ENCODE results near the gene ZNF646. TPM values are rescaled to one million over a fixed set of nuclear protein-coding genes. Genes with fewer than 3 reads are reported as not detected.

Gene ZNF646
- total and polyA plus RNA-seq, 8 donors = 3.9 to 12.6 (median 7.0) TPM

- peak overlapping the region in 3 of 4 donors; percentile 52 to 71 (median 65) for H3K27ac ChIP-seq
- peaks cover 0 to 31% (median 0%) of the 10 kb centered on the region in 3 donors for H3K36me3 ChIP-seq
- FAIRE-seq = no peak
- intact Hi-C loops (cut with DNase I) = no loop called here
- no peaks in the 10 kb centered on the region for H3K27me3 ChIP-seq
- ATAC-seq = no peak
- H3K9me3 ChIP-seq = no peaks in the 10 kb centered on the region
- no peak for DNase-seq
- peaks cover 10 to 35% (median 23%) of the 10 kb centered on the region in 3 donors for H3K4me1 ChIP-seq
- no peak for TF ChIP-seq CTCF (IDR thresholded peaks at IDR 0.05)
- H3K4me3 ChIP-seq = no peak overlapping the region
- 27 to 52% methylated on average over 2 of the region's 2 CpGs for whole genome bisulfite sequencing, 2 donors
Observed at GRCh38 chr16:31112711-31113110, 38.5 kb downstream of the ZNF646 start.

- TF ChIP-seq CTCF (IDR thresholded peaks at IDR 0.05) = no peak
- intact Hi-C loops (cut with DNase I) = no loop called here
- ATAC-seq (peak in 2 of 4 donors; percentile 1 to 2), FAIRE-seq (no peak), DNase-seq (peak in 1 of 6 donors; percentile 50)
- H3K9me3 ChIP-seq = no peaks in the 10 kb centered on the region
- 61 to 67% methylated on average over 5 of the region's 5 CpGs for WGBS, 2 donors
- H3K4me1 ChIP-seq = peaks cover 12 to 32% (median 27%) of the 10 kb centered on the region in 3 donors
- no peaks in the 10 kb centered on the region for H3K27me3 ChIP-seq
- peaks cover 0 to 31% (median 0%) of the 10 kb centered on the region in 3 donors for H3K36me3 ChIP-seq
- H3K4me3 ChIP-seq = peak overlapping the region in 1 of 4 donors; percentile 2
- H3K27ac ChIP-seq = peak overlapping the region; percentile 45 to 71 (median 58)
Observed at GRCh38 chr16:31113121-31114120, 39.2 kb downstream of the ZNF646 start.

- intact Hi-C loops (cut with DNase I) = no loop called here
- 77 to 81% methylated on average over 8 of the region's 8 CpGs for WGBS, 2 donors
- no peak for TF ChIP-seq CTCF (IDR thresholded peaks at IDR 0.05)
- ATAC-seq = no peak
- no peak for FAIRE-seq
- Histone ChIP-seq H3K36me3 (peaks cover 0 to 30% (median 0%) of the 10 kb centered on the region in 3 donors), H3K4me1 (peaks cover 20 to 37% (median 33%) of the 10 kb centered on the region in 3 donors), H3K9me3 (no peaks in the 10 kb centered on the region), H3K4me3 (no peak overlapping the region), H3K27ac (peak overlapping the region in 2 of 4 donors; percentile 65 to 71), H3K27me3 (no peaks in the 10 kb centered on the region)
- DNase-seq = no peak
Observed at GRCh38 chr16:31114468-31114867, 40.2 kb downstream of the ZNF646 start.

GRCh38 chr16:31117384-31118222 lies 43.4 kb downstream of the ZNF646 start, which contains the start of gene KAT8:
KAT8 (plus strand) TSS chr16:31117664; CDS start chr16:31117682, 18 bp downstream.
- ATAC-seq = peak; percentile 91 to 97 (median 94)
- WGBS, 2 donors = 0 to 1% methylated on average over 54 to 68 of the region's 68 CpGs
- peak; percentile 96 to 99 (median 98) for DNase-seq
- TF ChIP-seq CTCF (IDR thresholded peaks at IDR 0.05) = no peak
- Histone ChIP-seq H3K4me3 (peak within 1 kb of the TSS; percentile 65 to 69 (median 69)), H3K9me3 (no peaks in the 10 kb centered on the region), H3K27ac (peak within 1 kb of the TSS; percentile 95 to 99 (median 98)), H3K36me3 (peaks cover 0 to 25% (median 11%) of the 10 kb centered on the region in 3 donors), H3K4me1 (peaks cover 20 to 35% (median 27%) of the 10 kb centered on the region in 3 donors), H3K27me3 (no peaks in the 10 kb centered on the region)
- no peak for FAIRE-seq
- intact Hi-C loops (cut with DNase I) = no loop called here
